Measurements from ENCODE around the gene KRT78.

GRCh38 chr12:52821071-52821730, 27.6 kb downstream of the KRT78 start:
- no peak for TF ChIP-seq CTCF (conservative IDR thresholded peaks at IDR 0.05; ENCODE audit: low read length)
- no peak for TF ChIP-seq EZH2phosphoT487 (IDR thresholded peaks at IDR 0.05; ENCODE audit: borderline replicate concordance)
